Thyroid gland (tissue), 4 donors: ENCODE measurements around the gene RBMS1. TPM values are rescaled to one million over a fixed set of nuclear protein-coding genes. Genes with fewer than 3 reads are reported as not detected.
"Not testable (repeated sequence)": the region's sequence is repeated elsewhere in the genome, so short reads cannot be mapped to it uniquely, and the experiment has no call there.

ENCODE experiments used
- DNase-seq, 2 donors: peaks; one replicate each; pipeline ENCODE4 v3.0.0-alpha.2; 2019
- H3K27ac ChIP-seq, 3 donors: fragments of 200-600 bp; sonication (generic); 1 replicate in 2 of 3; 2 replicates in 1 of 3; pipeline ENCODE4 v1.5.1; 2016 to 2019; ENCODE audit warnings: mild to moderate bottlenecking in 1 of 3, moderate library complexity in 1 of 3
- H3K27me3 ChIP-seq: fragments of 200-600 bp; sonication (generic); one replicate; pipeline ENCODE4 v1.5.1; 2019
- H3K36me3 ChIP-seq, 2 donors: fragments of 200-600 bp; sonication (generic); one replicate each; pipeline ENCODE4 v1.5.1; 2016 to 2019
- H3K4me1 ChIP-seq, 2 donors: fragments of 200-600 bp; sonication (generic); one replicate each; pipeline ENCODE4 v1.5.1; 2017 to 2019
- H3K4me3 ChIP-seq, 3 donors: fragments of 200-600 bp; sonication (generic); replicated peaks in 1 of 3; 1 replicate in 2 of 3; 2 replicates in 1 of 3; pipeline ENCODE4 v1.5.1; 2016; ENCODE audit warnings: mild to moderate bottlenecking in 1 of 3
- H3K9me3 ChIP-seq: fragments of 200-600 bp; sonication (generic); one replicate; pipeline ENCODE4 v1.5.1; 2017
- POLR2A ChIP-seq, 2 donors: fragments of 450-650 bp; IDR thresholded peaks; one replicate each; pipeline ENCODE4 v1.6.1; 2017; ENCODE audit warnings: antibody characterized with exemption in 2 of 2, mild to moderate bottlenecking in 2 of 2, moderate library complexity in 1 of 2
- WGBS, 2 donors: methylation state at CpG; one replicate each; pipeline ENCODE4 v1.1.5; 2017; 5-methylcytosine and 5-hydroxymethylcytosine counted together
- intact Hi-C: fragments of 100-400 bp; cut with DNase I; formaldehyde crosslinking; loops from one replicate; pipeline ENCODE4 v1.15.1; 2023
- total RNA-seq, 4 donors: library from RNA; depleted of rRNA; stranded (reverse); fragments of >200 nt; gene quantifications; one replicate each; pipeline ENCODE4 v1.2.3, GENCODE V29; 2016
- TF ChIP-seq, protein P1 (sequence below), 6 experiments: fragments of 200-600 bp in 3 of 6; fragments of 450-650 bp in 3 of 6; sonication (generic) in 3 of 6; IDR thresholded peaks; one replicate each; pipeline ENCODE4 v1.5.1; 2016 to 2019; ENCODE audit warnings: antibody characterized with exemption in 6 of 6, mild to moderate bottlenecking in 2 of 6, inconsistent platforms in 1 of 6, moderate library complexity in 1 of 6

RBMS1 gene
- total RNA-seq, 4 donors from 2014 or later = 50.9 to 80.1 (median 69.0) TPM

DNA sequence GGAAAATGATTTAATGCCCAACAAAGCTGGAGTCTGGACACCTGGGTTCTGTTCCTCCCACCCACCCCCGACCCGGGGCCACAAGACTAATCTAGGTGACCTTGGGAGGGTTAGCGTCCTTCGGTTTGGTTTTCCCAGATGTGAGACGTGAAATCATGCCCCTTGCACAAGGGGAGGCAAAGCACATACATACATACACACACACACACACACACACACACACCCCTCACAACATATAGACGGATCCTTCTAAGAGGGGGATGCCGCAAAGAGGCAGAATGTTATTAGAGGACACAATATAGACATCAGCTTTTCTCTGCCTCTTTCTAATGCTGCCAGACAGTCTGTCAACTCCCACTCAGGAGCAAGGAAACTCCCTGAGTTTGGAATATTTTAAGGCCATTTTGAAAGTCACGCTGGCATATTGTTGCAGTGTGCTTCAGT is 616 bp upstream of the RBMS1 start:
- intact Hi-C loops = no loop called here
- 5 to 8% methylated on average over 8 of the region's 8 CpGs for WGBS, 2 donors
- peak in 1 of 2 donors; percentile 9 for DNase-seq
- Histone ChIP-seq H3K9me3 (no peaks in the 10 kb centered on the region), H3K27me3 (no peaks in the 10 kb centered on the region), H3K4me3 (peak overlapping the region in 2 of 3 donors; percentile 80 to 88), H3K27ac (peak overlapping the region; percentile 89 to 95 (median 95)), H3K4me1 (peaks cover 4 to 7% of the 10 kb centered on the region in 2 donors), H3K36me3 (no peaks in the 10 kb centered on the region)
- TF ChIP-seq POLR2A (IDR thresholded peaks at IDR 0.05) = no peak

DNA sequence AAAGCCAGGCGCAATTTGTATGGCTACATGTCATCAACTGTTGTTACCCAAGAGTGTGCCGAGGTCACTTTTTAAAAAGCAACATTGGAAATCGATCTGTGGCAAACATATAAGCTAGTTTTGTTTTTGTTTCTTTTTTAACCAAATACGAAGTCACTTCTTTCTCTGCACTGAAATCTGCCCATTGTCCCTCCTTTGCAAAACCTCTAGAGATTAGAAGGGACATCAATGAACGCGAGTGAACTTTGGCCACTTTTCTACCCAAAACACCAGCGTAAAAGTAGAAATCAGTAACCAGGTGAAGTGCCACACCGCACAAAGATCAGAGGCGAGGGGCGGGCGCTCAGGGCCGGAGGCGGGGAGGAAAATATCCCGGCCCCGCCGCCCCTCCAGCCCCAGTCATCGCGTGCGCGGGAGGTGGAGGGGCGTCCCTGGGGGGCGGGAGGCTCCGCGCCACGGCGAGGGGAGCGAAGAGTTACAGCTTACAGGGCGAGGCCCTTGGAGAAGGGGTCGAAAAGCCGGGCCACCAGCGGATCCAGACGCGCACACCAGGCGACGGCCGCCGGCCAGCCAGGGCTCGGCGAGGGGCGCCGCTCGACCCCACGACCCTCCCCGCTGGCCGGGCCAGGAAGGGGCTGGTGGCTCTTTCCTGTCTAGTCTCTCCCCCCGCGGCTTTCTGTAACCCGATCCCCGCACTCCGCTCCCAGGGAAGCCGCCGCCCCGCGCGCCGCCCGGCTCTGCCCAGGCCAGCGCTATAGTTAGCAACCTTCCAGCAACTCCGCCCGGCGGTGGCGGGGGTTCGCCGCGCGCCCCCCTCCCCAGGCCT is 993 bp downstream of the RBMS1 start:
- intact Hi-C loops = no loop called here
- Histone ChIP-seq H3K4me3 (peak overlapping the region; percentile 80 to 88 (median 85)), H3K27ac (peak overlapping the region; percentile 89 to 95 (median 95)), H3K9me3 (no peaks in the 10 kb centered on the region), H3K36me3 (no peaks in the 10 kb centered on the region), H3K27me3 (no peaks in the 10 kb centered on the region), H3K4me1 (peaks cover 4 to 7% of the 10 kb centered on the region in 2 donors)
- WGBS, 2 donors = 1 to 2% methylated on average over 15 to 60 of the region's 66 CpGs
- TF ChIP-seq POLR2A (IDR thresholded peaks at IDR 0.05) = peak in 1 of 2 donors; percentile 60
- TF ChIP-seq, protein P1, sequence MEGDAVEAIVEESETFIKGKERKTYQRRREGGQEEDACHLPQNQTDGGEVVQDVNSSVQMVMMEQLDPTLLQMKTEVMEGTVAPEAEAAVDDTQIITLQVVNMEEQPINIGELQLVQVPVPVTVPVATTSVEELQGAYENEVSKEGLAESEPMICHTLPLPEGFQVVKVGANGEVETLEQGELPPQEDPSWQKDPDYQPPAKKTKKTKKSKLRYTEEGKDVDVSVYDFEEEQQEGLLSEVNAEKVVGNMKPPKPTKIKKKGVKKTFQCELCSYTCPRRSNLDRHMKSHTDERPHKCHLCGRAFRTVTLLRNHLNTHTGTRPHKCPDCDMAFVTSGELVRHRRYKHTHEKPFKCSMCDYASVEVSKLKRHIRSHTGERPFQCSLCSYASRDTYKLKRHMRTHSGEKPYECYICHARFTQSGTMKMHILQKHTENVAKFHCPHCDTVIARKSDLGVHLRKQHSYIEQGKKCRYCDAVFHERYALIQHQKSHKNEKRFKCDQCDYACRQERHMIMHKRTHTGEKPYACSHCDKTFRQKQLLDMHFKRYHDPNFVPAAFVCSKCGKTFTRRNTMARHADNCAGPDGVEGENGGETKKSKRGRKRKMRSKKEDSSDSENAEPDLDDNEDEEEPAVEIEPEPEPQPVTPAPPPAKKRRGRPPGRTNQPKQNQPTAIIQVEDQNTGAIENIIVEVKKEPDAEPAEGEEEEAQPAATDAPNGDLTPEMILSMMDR (IDR thresholded peaks at IDR 0.05) = no peak
- peak; percentile 80 for DNase-seq

DNA sequence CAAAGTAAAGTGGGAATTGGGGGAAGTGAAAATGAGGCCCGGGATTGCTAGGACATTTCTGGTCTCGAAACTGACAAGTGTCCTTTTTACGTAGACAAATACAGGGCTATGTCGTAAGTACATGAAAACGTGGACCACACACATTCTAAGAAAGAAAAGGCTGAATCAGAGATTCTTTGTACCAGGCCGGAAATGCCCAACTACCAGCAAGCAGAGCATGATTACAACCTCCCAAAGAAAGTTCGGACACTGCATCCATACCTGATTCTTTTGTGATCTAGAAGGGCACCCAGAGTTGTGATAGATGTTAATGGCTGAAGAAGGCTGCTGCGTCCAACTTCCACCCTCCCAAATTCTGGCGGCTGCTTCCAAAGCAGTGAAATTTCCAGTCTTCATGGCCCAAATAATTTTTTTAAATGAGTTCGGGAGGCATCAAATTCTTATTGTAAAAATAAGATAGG is 1.7 kb downstream of the RBMS1 start:
- Histone ChIP-seq H3K36me3 (no peaks in the 10 kb centered on the region), H3K4me1 (peaks cover 4 to 13% of the 10 kb centered on the region in 2 donors), H3K9me3 (no peaks in the 10 kb centered on the region), H3K27ac (peak overlapping the region; percentile 89 to 95 (median 95)), H3K4me3 (peak overlapping the region in 2 of 3 donors; percentile 80 to 88), H3K27me3 (no peaks in the 10 kb centered on the region)
- intact Hi-C loops = no loop called here
- DNase-seq = no peak
- TF ChIP-seq, protein P1 (IDR thresholded peaks at IDR 0.05) = no peak
- TF ChIP-seq POLR2A (IDR thresholded peaks at IDR 0.05) = no peak
- WGBS, 2 donors = 20 to 32% methylated on average over 10 of the region's 10 CpGs

DNA sequence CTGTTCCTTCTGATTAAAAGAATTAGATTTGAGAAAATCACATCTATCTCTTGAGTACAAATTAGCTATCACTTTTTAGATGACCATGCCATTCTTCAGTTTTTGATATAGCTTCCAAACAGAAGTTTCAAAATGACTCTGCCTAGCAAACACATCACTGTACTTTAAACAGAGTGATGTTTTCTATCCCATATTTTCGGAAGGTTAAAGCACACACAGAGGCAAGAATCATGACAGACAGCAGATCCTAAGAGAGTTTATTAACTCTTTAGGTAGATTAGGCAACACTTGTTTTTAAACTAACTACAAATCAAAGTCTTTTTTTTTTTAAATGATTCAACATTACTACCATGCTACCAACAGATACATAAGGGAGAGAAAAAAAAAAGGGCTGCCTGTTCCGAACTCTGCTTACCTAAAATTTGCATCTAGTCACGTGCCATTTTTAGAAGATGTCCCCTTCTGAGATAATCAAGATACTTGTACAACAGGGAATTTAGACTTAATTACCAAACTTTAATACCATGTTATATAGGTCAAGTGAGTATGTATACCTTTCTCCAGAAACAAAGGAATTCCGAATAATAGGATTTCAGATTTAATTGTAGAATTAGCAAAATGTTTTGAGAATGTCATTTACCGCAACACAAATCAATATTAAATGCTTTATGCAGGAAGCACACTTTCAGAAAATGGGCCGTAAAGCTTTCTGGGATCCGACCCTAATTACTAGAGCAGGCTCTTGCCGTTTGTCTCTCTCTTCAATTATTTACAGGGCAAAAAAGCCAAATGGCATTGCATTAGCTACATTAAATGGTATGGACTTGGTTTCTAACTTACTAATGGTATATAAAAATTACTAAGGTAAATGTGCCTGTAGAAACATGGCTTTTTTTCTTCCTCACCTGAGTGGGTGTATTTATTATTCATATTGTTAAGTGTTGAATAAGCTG is 2.6 kb downstream of the RBMS1 start:
- no peak for TF ChIP-seq POLR2A (IDR thresholded peaks at IDR 0.05)
- TF ChIP-seq, protein P1 (IDR thresholded peaks at IDR 0.05) = no peak
- H3K36me3 ChIP-seq = no peaks in the 10 kb centered on the region
- peaks cover 11 to 16% of the 10 kb centered on the region in 2 donors for H3K4me1 ChIP-seq
- WGBS, 2 donors = 72 to 83% methylated on average over 8 of the region's 8 CpGs
- peak overlapping the region in 2 of 3 donors; percentile 95 for H3K27ac ChIP-seq
- H3K9me3 ChIP-seq = no peaks in the 10 kb centered on the region
- no peaks in the 10 kb centered on the region for H3K27me3 ChIP-seq
- H3K4me3 ChIP-seq = no peak overlapping the region
- intact Hi-C loops = no loop called here
- DNase-seq = no peak

DNA sequence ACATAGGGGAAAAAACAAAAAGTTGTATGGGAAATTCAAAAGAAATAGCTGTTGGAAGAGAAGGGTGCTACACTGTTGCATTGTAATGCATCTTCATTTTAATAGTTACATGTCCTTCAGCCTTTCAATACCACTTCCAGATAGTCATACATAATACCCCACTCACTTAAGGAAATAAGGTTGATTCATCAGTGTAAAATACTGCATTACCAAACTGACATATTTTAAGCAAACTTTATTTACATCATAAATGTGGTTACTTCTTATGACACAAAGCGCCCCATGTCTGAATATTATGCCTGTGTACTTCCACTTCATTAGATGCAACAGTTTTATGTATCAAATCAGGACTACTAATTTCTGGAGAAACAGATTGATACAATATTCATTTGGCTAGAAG is 4.5 kb downstream of the RBMS1 start:
- 98 to 100% methylated on average over 1 of the region's 1 CpG for WGBS, 2 donors
- Histone ChIP-seq H3K4me1 (peaks cover 9 to 11% of the 10 kb centered on the region in 2 donors), H3K4me3 (no peak overlapping the region), H3K27me3 (no peaks in the 10 kb centered on the region), H3K9me3 (no peaks in the 10 kb centered on the region), H3K27ac (no peak overlapping the region), H3K36me3 (no peaks in the 10 kb centered on the region)
- intact Hi-C loops = no loop called here
- DNase-seq = no peak
- TF ChIP-seq POLR2A (IDR thresholded peaks at IDR 0.05) = no peak
- TF ChIP-seq, protein P1 (IDR thresholded peaks at IDR 0.05) = no peak

DNA sequence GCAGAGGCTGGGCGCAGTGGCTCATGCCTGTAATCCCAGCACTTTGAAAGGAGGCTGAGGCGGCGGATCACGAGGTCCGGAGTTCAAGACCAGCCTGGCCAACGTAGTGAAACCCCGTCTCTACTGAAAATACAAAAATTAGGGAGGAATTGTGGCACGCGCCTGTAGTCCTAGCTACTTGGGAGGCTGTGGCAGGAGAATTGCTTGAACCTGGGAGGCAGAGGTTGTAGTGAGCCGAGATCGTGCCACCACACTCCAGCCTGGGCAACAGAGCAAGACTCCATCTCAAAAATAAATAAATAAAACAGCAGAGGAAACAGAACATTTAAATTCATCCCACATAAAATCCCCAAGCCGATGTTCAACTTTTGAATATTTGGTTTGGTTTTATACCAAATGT is 5.3 kb downstream of the RBMS1 start:
- H3K27ac ChIP-seq, H3K4me3 ChIP-seq, DNase-seq, intact Hi-C loops, H3K36me3 ChIP-seq, H3K27me3 ChIP-seq, H3K9me3 ChIP-seq: not testable (repeated sequence)
- H3K4me1 ChIP-seq = peaks cover 11 to 12% of the 10 kb centered on the region in 2 donors
- WGBS, 2 donors = 79 to 91% methylated on average over 12 of the region's 12 CpGs
